ENCODE data around the gene INAFM2. TPM values are rescaled to one million over a fixed set of nuclear protein-coding genes. Genes with fewer than 3 reads are reported as not detected.

INAFM2 gene
- total and polyA plus RNA-seq, 2 experiments from 2014 or later, result 186 to 217 TPM

DNA sequence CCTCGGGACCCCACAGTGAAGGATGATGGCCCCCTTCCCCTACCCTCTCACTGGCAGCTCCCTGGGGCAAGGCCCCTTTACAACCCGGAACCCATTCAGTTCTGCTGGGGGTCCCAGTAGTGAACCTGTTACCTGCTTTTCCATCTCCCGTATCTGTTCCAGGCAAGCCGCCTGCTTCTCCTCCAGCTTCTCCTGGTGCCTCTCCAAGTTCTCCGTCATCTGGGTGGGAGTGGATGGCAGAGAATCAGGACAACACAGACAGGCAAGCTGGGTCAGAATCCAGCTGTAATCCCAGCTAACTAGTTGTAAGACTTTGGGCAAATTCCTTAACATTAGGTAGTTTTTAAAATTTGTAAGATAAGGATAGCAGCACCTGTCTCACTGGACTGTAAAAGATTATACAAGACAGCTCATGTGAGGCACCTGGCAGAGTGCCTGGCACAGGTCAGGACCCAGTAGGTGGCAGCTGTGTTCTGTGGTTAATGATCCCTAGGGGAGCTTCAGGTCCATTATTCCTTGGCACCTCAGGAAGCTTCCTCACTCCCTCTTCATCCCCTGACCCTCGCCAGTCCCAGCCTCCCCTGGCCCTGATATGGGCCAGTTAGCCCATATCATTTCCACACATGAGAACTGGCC, 34.2 kb upstream of the INAFM2 start:
- DNase-seq (ENCODE audit: low read depth in 1 of 2, low spot score in 1 of 2), result no peak
- peaks cover 15% of the 10 kb centered on the region for H3K27me3 ChIP-seq

DNA sequence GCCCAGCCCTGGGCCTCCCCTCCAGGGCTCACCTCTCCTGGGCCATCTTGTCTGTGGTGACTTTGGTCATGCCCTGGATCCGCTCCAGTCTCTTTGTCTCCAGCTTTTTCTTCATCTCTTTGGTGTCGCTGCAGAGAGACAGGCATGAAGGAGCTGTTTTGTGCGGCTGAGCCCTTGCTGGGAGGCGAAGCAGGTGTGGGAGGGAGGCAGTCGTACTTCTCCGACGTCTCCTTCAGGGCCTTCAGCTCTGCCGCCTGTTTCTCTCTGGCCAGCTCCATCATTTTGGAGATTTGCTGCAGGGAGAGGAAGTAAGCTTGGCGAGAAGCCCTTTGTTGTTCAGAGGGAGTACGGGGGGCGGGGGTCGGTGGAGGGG, 33.0 kb upstream of the INAFM2 start:
- TF ChIP-seq, protein P1, sequence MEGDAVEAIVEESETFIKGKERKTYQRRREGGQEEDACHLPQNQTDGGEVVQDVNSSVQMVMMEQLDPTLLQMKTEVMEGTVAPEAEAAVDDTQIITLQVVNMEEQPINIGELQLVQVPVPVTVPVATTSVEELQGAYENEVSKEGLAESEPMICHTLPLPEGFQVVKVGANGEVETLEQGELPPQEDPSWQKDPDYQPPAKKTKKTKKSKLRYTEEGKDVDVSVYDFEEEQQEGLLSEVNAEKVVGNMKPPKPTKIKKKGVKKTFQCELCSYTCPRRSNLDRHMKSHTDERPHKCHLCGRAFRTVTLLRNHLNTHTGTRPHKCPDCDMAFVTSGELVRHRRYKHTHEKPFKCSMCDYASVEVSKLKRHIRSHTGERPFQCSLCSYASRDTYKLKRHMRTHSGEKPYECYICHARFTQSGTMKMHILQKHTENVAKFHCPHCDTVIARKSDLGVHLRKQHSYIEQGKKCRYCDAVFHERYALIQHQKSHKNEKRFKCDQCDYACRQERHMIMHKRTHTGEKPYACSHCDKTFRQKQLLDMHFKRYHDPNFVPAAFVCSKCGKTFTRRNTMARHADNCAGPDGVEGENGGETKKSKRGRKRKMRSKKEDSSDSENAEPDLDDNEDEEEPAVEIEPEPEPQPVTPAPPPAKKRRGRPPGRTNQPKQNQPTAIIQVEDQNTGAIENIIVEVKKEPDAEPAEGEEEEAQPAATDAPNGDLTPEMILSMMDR (IDR thresholded peaks at IDR 0.05; ENCODE audit: low read depth, low read length), result no peak
- Histone ChIP-seq H3K4me1 (ENCODE audit: low read depth) (peaks cover 43% of the 10 kb centered on the region), H3K4me3 (no peak overlapping the region), H3K36me3 (no peaks in the 10 kb centered on the region), H3K9me3 (ENCODE audit: low read depth) (no peaks in the 10 kb centered on the region), H3K27ac (no peak overlapping the region), H3K27me3 (peaks cover 15% of the 10 kb centered on the region)
- DNase-seq (ENCODE audit: low read depth in 1 of 2, low spot score in 1 of 2), result no peak

More for the DNA sequence above, 34.2 kb upstream of the INAFM2 start:
- no peak overlapping the region for H3K27ac ChIP-seq
- TF ChIP-seq, protein P1 (IDR thresholded peaks at IDR 0.05; ENCODE audit: low read depth, low read length), result no peak
- no peaks in the 10 kb centered on the region for H3K9me3 ChIP-seq (ENCODE audit: low read depth)
- H3K4me3 ChIP-seq, result no peak overlapping the region
- peaks cover 45% of the 10 kb centered on the region for H3K4me1 ChIP-seq (ENCODE audit: low read depth)
- H3K36me3 ChIP-seq, result no peaks in the 10 kb centered on the region

DNA sequence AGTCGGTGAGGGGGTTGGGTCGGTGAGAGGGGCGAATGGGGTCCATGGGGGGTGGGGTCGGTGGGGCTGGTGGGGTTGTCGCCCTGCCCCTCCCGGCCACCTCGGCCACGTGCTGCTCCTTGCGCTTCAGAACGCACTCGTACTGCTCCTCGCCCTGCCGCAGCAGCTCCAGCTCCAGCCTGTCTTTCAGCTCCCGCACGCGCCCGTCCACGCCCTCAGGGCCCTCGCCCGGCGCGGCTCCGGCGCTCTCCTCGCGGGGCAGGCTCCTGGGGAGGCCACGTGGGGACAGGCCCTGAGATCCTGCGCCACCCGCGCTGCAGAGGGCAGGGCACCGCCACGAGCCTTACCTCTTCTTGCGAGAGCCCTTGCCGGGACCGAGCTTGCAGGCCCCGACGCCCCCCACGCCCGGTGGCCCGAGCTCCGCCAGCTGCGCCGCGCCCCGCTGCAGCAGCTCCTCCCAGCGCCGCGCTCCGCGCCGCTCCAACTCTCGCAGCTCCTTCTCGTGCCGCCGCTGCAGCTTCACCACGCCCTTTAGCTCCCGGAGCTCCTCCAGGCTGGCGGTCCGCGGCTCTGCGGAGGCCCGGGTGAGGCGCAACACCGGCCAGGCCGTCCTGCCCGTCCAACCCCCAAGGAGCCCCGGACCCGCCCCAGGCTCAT, 32.4 kb upstream of the INAFM2 start:
- no peak overlapping the region for H3K27ac ChIP-seq
- H3K4me3 ChIP-seq, result no peak overlapping the region
- peak; percentile 68 to 82 for DNase-seq (ENCODE audit: low read depth in 1 of 2, low spot score in 1 of 2)
- TF ChIP-seq, protein P1 (IDR thresholded peaks at IDR 0.05; ENCODE audit: low read depth, low read length), result no peak
- no peaks in the 10 kb centered on the region for H3K36me3 ChIP-seq
- peaks cover 15% of the 10 kb centered on the region for H3K27me3 ChIP-seq
- H3K4me1 ChIP-seq (ENCODE audit: low read depth), result peaks cover 42% of the 10 kb centered on the region
- H3K9me3 ChIP-seq (ENCODE audit: low read depth), result no peaks in the 10 kb centered on the region

DNA sequence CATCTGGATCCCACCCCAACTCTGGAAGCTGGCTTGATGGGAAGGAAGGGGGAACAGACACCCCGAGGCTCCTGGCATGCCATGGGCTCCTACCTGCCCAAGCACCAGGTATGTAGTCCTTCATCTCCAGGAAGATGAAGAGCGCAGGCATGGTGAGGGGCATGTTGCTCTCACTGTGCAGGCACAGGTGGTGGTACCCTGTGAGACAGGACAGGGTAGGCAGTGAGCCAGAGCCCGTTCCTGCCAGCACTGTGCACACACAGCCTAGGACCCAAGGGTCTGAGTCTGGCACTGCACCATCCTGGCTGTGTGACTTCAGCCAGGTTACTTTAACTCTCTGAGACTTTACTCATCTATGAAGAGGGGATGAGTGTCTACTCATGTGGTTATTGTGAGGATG, 31.2 kb upstream of the INAFM2 start:
- Histone ChIP-seq H3K4me3 (no peak overlapping the region), H3K27ac (no peak overlapping the region), H3K27me3 (peaks cover 15% of the 10 kb centered on the region)

DNA sequence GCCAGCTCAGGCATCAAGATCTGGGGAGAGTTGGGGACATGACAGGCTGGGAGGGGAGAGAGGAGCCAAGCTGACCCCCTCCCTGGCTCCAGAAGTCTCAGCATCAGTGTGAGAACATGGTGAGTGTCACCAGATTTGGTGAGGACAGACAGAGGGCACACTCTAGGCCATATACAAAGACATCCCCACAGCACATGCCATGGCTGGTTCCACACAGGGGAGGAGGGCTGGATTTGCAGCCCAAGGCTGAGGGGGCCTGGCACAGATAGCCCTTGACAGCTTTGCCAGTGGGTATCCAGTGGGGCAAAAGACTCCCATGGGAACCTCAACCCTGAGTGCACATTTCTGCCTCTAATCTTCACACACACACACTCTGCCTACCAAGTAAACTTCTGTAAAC, 30.5 kb upstream of the INAFM2 start:
- no peaks in the 10 kb centered on the region for H3K36me3 ChIP-seq
- TF ChIP-seq, protein P1 (IDR thresholded peaks at IDR 0.05; ENCODE audit: low read depth, low read length), result no peak
- no peak overlapping the region for H3K27ac ChIP-seq
- peaks cover 15% of the 10 kb centered on the region for H3K27me3 ChIP-seq
- H3K9me3 ChIP-seq (ENCODE audit: low read depth), result no peaks in the 10 kb centered on the region
- DNase-seq (ENCODE audit: low read depth in 1 of 2, low spot score in 1 of 2), result no peak
- no peak overlapping the region for H3K4me3 ChIP-seq
- H3K4me1 ChIP-seq (ENCODE audit: low read depth), result peaks cover 51% of the 10 kb centered on the region

More for the DNA sequence above, 31.2 kb upstream of the INAFM2 start:
- Histone ChIP-seq H3K4me1 (ENCODE audit: low read depth) (peaks cover 46% of the 10 kb centered on the region), H3K9me3 (ENCODE audit: low read depth) (no peaks in the 10 kb centered on the region), H3K36me3 (no peaks in the 10 kb centered on the region)
- no peak for DNase-seq (ENCODE audit: low read depth in 1 of 2, low spot score in 1 of 2)
- TF ChIP-seq, protein P1 (IDR thresholded peaks at IDR 0.05; ENCODE audit: low read depth, low read length), result no peak

All from cardiac muscle cell (in vitro differentiated cells and primary cell).